Measurements from ENCODE around the gene ZNF222. TPM values are rescaled to one million over a fixed set of nuclear protein-coding genes. Genes with fewer than 3 reads are reported as not detected.

Gene ZNF222
- total RNA-seq, 1 experiment from 2014 or later: 3.4 TPM

DNA sequence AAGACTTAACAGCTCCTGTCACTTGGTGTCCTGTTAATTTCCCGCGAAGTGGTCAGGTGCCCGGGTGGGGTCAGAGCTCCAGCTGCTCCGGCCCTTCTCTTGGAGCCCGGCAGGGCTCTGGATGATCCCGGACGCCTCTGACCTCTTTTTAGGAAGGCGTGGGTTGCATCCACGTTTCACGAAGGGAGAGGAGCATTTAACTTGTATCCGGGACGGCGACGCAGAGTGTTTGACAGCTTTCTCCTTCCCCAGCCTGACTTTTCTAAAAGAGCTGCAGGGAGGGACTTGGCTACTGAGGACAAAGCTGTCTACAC, 40.5 kb upstream of the ZNF222 start:
- no peaks in the 10 kb centered on the region for H3K27me3 Mint-ChIP-seq (ENCODE audit: low read depth)
- H3K27ac Mint-ChIP-seq: no peak overlapping the region
- H3K4me3 Mint-ChIP-seq: peak overlapping the region; percentile 99
- POLR2A ChIA-PET: interaction anchor here (1.2 kb wide), 1 partner anchor 83 kb away, joined by 3 read pairs; no protein-coding TSS in a partner anchor
- no peak for TF ChIP-seq EMX1 (CRISPR knock-in tag; IDR thresholded peaks at IDR 0.05)
- no peak for TF ChIP-seq HMGA2 (CRISPR knock-in tag; IDR thresholded peaks at IDR 0.05)
- TF ChIP-seq GTF2I (CRISPR knock-in tag; conservative IDR thresholded peaks at IDR 0.05): no peak
- no peak for TF ChIP-seq FOXP1 (CRISPR knock-in tag; IDR thresholded peaks at IDR 0.05; ENCODE audit: borderline replicate concordance)
- no peak for TF ChIP-seq GRHL2 (CRISPR knock-in tag; IDR thresholded peaks at IDR 0.05; ENCODE audit: insufficient replicate concordance, severe bottlenecking)
- no peak for TF ChIP-seq ARID4B (CRISPR knock-in tag; IDR thresholded peaks at IDR 0.05; ENCODE audit: borderline replicate concordance)
- no peak for TF ChIP-seq ZNF138 (CRISPR knock-in tag; conservative IDR thresholded peaks at IDR 0.05)
- TF ChIP-seq RELA (CRISPR knock-in tag; IDR thresholded peaks at IDR 0.05; ENCODE audit: borderline replicate concordance): no peak
- no peak for TF ChIP-seq JUN (CRISPR knock-in tag; IDR thresholded peaks at IDR 0.05)
- TF ChIP-seq MYBL2 (CRISPR knock-in tag; IDR thresholded peaks at IDR 0.05): no peak
- TF ChIP-seq ZNF396 (CRISPR knock-in tag; IDR thresholded peaks at IDR 0.05; ENCODE audit: borderline replicate concordance): no peak
- no peak for TF ChIP-seq ZSCAN18 (CRISPR knock-in tag; IDR thresholded peaks at IDR 0.05)
- no peak for TF ChIP-seq NR2C2 (CRISPR knock-in tag; IDR thresholded peaks at IDR 0.05)
- no peak for TF ChIP-seq ZNF263 (CRISPR knock-in tag; IDR thresholded peaks at IDR 0.05; ENCODE audit: low read depth)
- no peak for TF ChIP-seq CBFB (CRISPR knock-in tag; IDR thresholded peaks at IDR 0.05; ENCODE audit: low read depth)
- TF ChIP-seq, protein P1, sequence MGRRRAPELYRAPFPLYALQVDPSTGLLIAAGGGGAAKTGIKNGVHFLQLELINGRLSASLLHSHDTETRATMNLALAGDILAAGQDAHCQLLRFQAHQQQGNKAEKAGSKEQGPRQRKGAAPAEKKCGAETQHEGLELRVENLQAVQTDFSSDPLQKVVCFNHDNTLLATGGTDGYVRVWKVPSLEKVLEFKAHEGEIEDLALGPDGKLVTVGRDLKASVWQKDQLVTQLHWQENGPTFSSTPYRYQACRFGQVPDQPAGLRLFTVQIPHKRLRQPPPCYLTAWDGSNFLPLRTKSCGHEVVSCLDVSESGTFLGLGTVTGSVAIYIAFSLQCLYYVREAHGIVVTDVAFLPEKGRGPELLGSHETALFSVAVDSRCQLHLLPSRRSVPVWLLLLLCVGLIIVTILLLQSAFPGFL (CRISPR knock-in tag; IDR thresholded peaks at IDR 0.05; ENCODE audit: borderline replicate concordance): no peak
- TF ChIP-seq IRF2 (CRISPR knock-in tag; IDR thresholded peaks at IDR 0.05; ENCODE audit: borderline replicate concordance, low read depth): no peak
- no peak for TF ChIP-seq TEAD1 (CRISPR knock-in tag; IDR thresholded peaks at IDR 0.05)
- TF ChIP-seq E2F5 (CRISPR knock-in tag; IDR thresholded peaks at IDR 0.05): no peak
- no peak for DNase-seq (ENCODE audit: low spot score)
- CTCF ChIA-PET: interaction anchor here (0.9 to 1.5 kb wide), 3 partner anchors 34 to 240 kb away, joined by 3 read pairs; partner anchors contain the start of gene ZNF221
- peaks cover 11% of the 10 kb centered on the region for H3K36me3 Mint-ChIP-seq
- H3K4me1 Mint-ChIP-seq: no peaks in the 10 kb centered on the region
- no peak for ATAC-seq
- peaks cover 27% of the 10 kb centered on the region for H3K9me3 Mint-ChIP-seq

All from WTC11 (cell line).